Measurements from ENCODE around the gene GALNT3.

GRCh38 chr2:165796819-165797530 lies 2.9 kb upstream of the GALNT3 start:
- TF ChIP-seq POLR2AphosphoS5 (IDR thresholded peaks at IDR 0.05; ENCODE audit: low read depth, low read length) (no peak), CTCF (IDR thresholded peaks at IDR 0.05) (no peak), SIN3A (IDR thresholded peaks at IDR 0.05; ENCODE audit: borderline replicate concordance, insufficient read depth, low read depth, low read length) (no peak), TCF7L2 (IDR thresholded peaks at IDR 0.05; ENCODE audit: low read depth, low read length) (no peak)

All from Panc1 (cell line).